Stimulated activated CD8-positive, alpha-beta memory T cell treated with anti-CD3 and anti-CD28 coated beads, Interleukin-4, amount 100 ng/mL, for 24 hours (primary cell): ENCODE results near the gene LSM2.
"Not testable (repeated sequence)": the region's sequence is repeated elsewhere in the genome, so short reads cannot be mapped to it uniquely, and the experiment has no call there.

Experiments
- DNase-seq: peaks from one replicate; pipeline ENCODE4 v3.0.0-alpha.2; 2020; ENCODE audit warnings: low read depth

Gene LSM2

GRCh38 chr6:31797588-31797987 is 9.2 kb downstream of the LSM2 start:
- DNase-seq: no peak

GRCh38 chr6:31796993-31797385 is 9.8 kb downstream of the LSM2 start:
- DNase-seq: no peak

- peak; percentile 75 for DNase-seq
Measured at GRCh38 chr6:31795616-31796298, 11.0 kb downstream of the LSM2 start, which contains the start of gene VARS1. TSS of gene VARS1 (minus strand) at chr6:31795752. CDS start at chr6:31795217, 535 bp downstream.

GRCh38 chr6:31794866-31795615 is 11.7 kb downstream of the LSM2 start:
- no peak for DNase-seq

GRCh38 chr6:31794294-31794865 is 12.4 kb downstream of the LSM2 start:
- DNase-seq: no peak

- DNase-seq: not testable (repeated sequence)
Measured at GRCh38 chr6:31793927-31794245, 12.9 kb downstream of the LSM2 start.

GRCh38 chr6:31792761-31793171 is 14.0 kb downstream of the LSM2 start:
- DNase-seq: no peak

- no peak for DNase-seq
Measured at GRCh38 chr6:31792090-31792374, 14.7 kb downstream of the LSM2 start.

GRCh38 chr6:31791324-31792089 is 15.3 kb downstream of the LSM2 start:
- DNase-seq: no peak

- no peak for DNase-seq
Measured at GRCh38 chr6:31785475-31785874, 21.3 kb downstream of the LSM2 start.

GRCh38 chr6:31784098-31784925 is 22.5 kb downstream of the LSM2 start:
- DNase-seq: no peak

- no peak for DNase-seq
Measured at GRCh38 chr6:31782126-31782855, 24.5 kb downstream of the LSM2 start.

- no peak for DNase-seq
Measured at GRCh38 chr6:31781244-31782125, 25.3 kb downstream of the LSM2 start.

GRCh38 chr6:31780507-31781243 is 26.1 kb downstream of the LSM2 start:
- DNase-seq: no peak

GRCh38 chr6:31779908-31780307 is 26.9 kb downstream of the LSM2 start:
- DNase-seq: no peak

GRCh38 chr6:31778999-31779885 is 27.5 kb downstream of the LSM2 start:
- no peak for DNase-seq

- no peak for DNase-seq
Measured at GRCh38 chr6:31778193-31778592, 28.6 kb downstream of the LSM2 start.

- no peak for DNase-seq
Measured at GRCh38 chr6:31777667-31778050, 29.1 kb downstream of the LSM2 start.
